HG03097 (cell line): ENCODE results near the gene ZFHX2.

Experiments used
- ATAC-seq: cut with Tn5 transposase; IDR thresholded peaks from one replicate; pipeline ENCODE4 v1.9.1; 2021; ENCODE audit not compliant: unreplicated experiment, low FRiP score

Gene ZFHX2

DNA sequence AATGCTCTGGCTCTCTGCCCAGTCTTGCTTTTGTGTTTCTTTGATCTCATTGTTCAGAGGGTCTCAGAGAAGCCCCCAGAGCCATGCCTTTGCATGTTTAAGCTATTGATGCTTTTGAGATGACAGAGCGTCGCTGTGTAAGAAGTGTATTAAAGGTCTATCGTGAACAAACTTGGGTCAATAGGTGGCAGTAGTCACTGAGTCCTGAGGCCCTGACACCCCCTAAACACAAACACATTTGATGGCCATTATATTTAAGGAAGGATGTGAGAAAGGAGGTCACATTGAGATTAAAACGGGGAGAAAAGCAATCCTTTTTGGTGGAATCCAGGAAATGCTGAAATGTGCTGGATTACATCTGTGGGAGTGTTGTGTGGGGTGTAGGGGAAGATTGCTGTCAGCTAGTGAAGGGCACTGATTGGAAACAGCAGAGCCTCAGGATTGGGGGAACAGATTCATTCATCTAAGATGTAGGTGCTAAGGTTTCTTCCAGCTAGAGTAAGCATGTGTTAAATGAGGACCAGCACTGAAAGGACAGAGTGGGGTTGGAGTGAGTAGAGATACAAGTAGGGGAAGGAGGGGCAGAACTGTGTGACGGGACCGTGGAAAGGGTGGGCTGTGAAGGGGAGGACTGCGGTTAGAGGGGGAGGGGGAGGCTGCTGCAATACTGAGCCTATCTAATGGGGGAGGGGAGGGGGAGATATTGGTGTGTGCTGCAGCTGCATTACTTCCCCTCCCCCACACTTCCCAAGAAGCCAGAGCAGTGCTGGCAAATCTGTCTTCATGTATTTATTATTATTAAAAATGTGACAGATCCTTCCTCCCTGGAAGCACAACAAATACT lies 69.4 kb downstream of the ZFHX2 start:
- ATAC-seq = no peak

DNA sequence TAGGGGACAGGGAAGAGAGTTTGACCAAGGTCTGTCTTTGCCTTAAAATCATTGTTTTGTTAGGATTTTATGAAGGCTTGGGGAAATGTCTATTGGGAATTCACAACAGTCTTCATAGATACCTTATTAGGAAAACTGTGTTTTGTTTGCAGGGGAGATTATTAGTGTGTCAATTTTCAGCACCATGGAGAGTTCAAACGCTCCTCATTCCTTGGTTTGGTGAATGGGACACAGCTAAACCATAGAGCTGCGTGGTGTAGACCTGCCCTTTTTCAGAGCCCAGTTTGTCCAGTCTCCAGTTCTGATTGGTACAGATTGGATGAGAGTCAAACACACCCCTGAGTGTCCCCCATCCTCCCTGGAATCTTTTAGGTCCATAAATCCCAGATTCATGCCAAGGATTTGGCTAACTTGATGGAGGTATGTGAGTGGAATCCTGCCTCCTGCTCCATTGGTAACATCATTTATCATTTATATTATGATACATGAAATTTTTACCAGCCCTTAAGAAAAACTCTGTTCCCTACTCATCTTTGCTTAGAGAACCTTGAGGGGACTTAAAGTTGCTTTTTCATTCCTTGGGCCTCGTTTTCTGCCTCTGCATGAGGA lies 70.1 kb downstream of the ZFHX2 start:
- ATAC-seq = no peak

DNA sequence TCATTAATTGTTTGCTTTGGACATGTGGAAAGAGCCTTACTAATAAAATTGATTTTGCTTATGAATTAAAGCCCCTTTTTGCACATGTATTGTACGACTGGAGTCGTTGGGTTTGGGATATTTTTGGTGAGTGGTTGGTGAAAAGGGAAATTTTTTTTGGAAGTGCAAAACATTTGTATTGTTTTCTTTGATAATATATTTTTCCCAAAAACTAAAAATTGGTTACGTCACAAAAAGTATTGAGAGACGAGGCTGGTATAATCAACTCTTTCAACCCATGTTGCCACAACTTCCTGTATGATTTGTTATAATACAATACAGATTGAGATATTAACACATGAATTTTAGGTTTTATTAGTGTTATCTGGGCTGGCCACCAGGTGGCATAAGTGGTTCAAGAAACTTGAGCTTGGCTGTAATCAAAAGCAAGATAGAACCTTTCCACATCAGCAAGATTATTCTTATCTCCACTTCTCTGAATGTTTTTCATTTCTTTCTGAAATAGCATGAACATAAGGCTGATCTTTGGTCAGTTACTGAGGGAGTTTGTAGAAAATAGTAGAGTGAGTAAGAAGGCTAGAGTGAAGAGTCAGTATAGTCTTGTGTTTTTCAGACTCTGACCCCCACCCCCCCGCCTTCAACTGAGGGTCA lies 73.3 kb downstream of the ZFHX2 start:
- no peak for ATAC-seq

DNA sequence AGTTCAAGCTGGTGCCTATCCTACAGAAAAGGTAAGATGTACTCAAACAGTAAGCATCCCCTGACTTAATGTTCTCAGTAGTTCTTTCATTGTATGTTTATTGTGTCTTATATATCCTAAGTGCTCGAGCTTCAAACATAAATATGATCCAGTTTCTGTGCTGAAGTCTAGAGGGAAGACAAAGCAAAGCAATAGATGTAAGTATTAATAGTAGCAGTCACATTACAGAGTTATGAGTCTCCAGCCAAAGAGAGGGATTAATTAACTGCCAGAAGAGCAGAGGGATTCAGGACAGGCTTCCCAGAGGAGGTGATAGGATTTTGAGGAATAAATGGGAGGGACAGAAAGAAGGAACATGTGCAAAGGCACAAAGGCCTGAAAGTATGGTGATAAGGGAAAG lies 80.6 kb downstream of the ZFHX2 start:
- ATAC-seq = no peak
